Lower leg skin (tissue), 3 donors: Measurements from ENCODE around the gene SAMMSON.

ENCODE experiments used
- POLR2A ChIP-seq, 2 donors: fragments of 450-650 bp; IDR thresholded peaks; one replicate each; pipeline ENCODE4 v1.6.1; 2016 to 2017; ENCODE audit warnings: antibody characterized with exemption in 2 of 2, mild to moderate bottlenecking in 1 of 2, moderate library complexity in 1 of 2
- TF ChIP-seq, protein P1 (sequence below), 3 donors: fragments of 450-650 bp; IDR thresholded peaks; one replicate each; pipeline ENCODE4 v1.5.1; 2016; ENCODE audit warnings: antibody characterized with exemption in 3 of 3, mild to moderate bottlenecking in 3 of 3, moderate library complexity in 2 of 3

- TF ChIP-seq, protein P1, sequence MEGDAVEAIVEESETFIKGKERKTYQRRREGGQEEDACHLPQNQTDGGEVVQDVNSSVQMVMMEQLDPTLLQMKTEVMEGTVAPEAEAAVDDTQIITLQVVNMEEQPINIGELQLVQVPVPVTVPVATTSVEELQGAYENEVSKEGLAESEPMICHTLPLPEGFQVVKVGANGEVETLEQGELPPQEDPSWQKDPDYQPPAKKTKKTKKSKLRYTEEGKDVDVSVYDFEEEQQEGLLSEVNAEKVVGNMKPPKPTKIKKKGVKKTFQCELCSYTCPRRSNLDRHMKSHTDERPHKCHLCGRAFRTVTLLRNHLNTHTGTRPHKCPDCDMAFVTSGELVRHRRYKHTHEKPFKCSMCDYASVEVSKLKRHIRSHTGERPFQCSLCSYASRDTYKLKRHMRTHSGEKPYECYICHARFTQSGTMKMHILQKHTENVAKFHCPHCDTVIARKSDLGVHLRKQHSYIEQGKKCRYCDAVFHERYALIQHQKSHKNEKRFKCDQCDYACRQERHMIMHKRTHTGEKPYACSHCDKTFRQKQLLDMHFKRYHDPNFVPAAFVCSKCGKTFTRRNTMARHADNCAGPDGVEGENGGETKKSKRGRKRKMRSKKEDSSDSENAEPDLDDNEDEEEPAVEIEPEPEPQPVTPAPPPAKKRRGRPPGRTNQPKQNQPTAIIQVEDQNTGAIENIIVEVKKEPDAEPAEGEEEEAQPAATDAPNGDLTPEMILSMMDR (IDR thresholded peaks at IDR 0.05), result no peak
- TF ChIP-seq POLR2A (IDR thresholded peaks at IDR 0.05), result no peak
These were observed 23.5 kb upstream of the SAMMSON start for GRCh38 chr3:69976021-69976420.
